Pancreas (tissue), 10 donors: ENCODE measurements around the gene SH3BGRL2. TPM values are rescaled to one million over a fixed set of nuclear protein-coding genes. Genes with fewer than 3 reads are reported as not detected.

ENCODE experiments used
- ATAC-seq, 4 donors: fragments of 200-7000 bp; cut with Tn5 transposase; one replicate each; pipeline versions ENCODE4 v1.8.0 to v1.9.1; 2020; ENCODE audit warnings: mild to moderate bottlenecking in 4 of 4, moderate library complexity in 4 of 4
- DNase-seq, 6 donors: peaks; one replicate each; pipeline ENCODE4 v3.0.0-alpha.2; 2020
- FAIRE-seq: peaks from 2 replicates; lab custom pipeline; 2012; peaks lifted over from hg19 to GRCh38; lab: Jason Lieb, UNC
- H3K27ac ChIP-seq, 4 donors: fragments of 200-600 bp; sonication (generic); 1 replicate in 3 of 4; 2 replicates in 1 of 4; pipeline versions ENCODE4 v1.5.0 to v1.8.0; 2020
- H3K27me3 ChIP-seq, 4 donors: fragments of 200-600 bp; one replicate each; pipeline ENCODE4 v1.8.0; 2021
- H3K36me3 ChIP-seq, 3 donors: fragments of 200-600 bp; sonication (generic) in 1 of 3; one replicate each; pipeline versions ENCODE4 v1.5.0 to v1.8.0; 2020 to 2021
- H3K4me1 ChIP-seq, 3 donors: fragments of 200-600 bp; one replicate each; pipeline ENCODE4 v1.8.0; 2021
- H3K4me3 ChIP-seq, 4 donors: fragments of 200-600 bp; sonication (generic) in 2 of 4; one replicate each; pipeline versions ENCODE4 v1.5.0 to v1.8.0; 2020 to 2021
- H3K9me3 ChIP-seq, 4 donors: fragments of 200-600 bp; one replicate each; pipeline ENCODE4 v1.8.0; 2021
- WGBS, 2 donors: extraction: QIAGEN DNeasy Blood & Tissue Kit; methylation state at CpG; one replicate each; pipeline ENCODE4 v1.1.7; 2013; 5-methylcytosine and 5-hydroxymethylcytosine counted together
- intact Hi-C, 3 donors: fragments of 100-400 bp; cut with DNase I; formaldehyde crosslinking; loops; one replicate each; pipeline versions ENCODE4 v1.11.1 to v1.14.2; 2022
- polyA plus RNA-seq, 2 donors: library from polyadenylated mRNA; stranded (reverse); fragments of 200-250 nt; gene quantifications; one replicate each; pipeline ENCODE4 v1.2.3, GENCODE V29; 2013
- total RNA-seq, 6 donors: library from RNA; stranded (reverse); fragmentation: NEBNext Ultra II Directional in 4 of 6; extraction: Animal tissue kit (Norgen Biotek cat#: 25700) in 4 of 6; gene quantifications; one replicate each; pipeline versions ENCODE4 v1.2.1 to v1.2.4, GENCODE V29; 2021 to 2023
- TF ChIP-seq, protein P1 (sequence below), 4 donors: fragments of 200-600 bp; sonication (generic) in 3 of 4; IDR thresholded peaks; one replicate each; pipeline versions ENCODE4 v1.5.0 to v1.8.0; 2021; ENCODE audit warnings: antibody characterized with exemption in 4 of 4
- donor health status: healthy with polysubstance abuse.
- donor health status: DM: no; HTN: no; CAD: no; lungs with moderate emphysema.
- donor health status: DM: no; HTN: no; CAD: no.
- donor health status: control.
- donor health status: control.
- donor health status: Bipolar disorder and iron deficiency.
- donor health status: DM: yes; HTN: yes; CAD: no.
- donor health status: DM: no; HTN: no; CAD: no.
- donor health status: DM: no; HTN: no; CAD: no.
- donor health status: DM: yes; HTN: yes; CAD: no.

SH3BGRL2 gene
- total and polyA plus RNA-seq, 8 donors, result 6.1 to 22.1 (median 11.8) TPM

DNA sequence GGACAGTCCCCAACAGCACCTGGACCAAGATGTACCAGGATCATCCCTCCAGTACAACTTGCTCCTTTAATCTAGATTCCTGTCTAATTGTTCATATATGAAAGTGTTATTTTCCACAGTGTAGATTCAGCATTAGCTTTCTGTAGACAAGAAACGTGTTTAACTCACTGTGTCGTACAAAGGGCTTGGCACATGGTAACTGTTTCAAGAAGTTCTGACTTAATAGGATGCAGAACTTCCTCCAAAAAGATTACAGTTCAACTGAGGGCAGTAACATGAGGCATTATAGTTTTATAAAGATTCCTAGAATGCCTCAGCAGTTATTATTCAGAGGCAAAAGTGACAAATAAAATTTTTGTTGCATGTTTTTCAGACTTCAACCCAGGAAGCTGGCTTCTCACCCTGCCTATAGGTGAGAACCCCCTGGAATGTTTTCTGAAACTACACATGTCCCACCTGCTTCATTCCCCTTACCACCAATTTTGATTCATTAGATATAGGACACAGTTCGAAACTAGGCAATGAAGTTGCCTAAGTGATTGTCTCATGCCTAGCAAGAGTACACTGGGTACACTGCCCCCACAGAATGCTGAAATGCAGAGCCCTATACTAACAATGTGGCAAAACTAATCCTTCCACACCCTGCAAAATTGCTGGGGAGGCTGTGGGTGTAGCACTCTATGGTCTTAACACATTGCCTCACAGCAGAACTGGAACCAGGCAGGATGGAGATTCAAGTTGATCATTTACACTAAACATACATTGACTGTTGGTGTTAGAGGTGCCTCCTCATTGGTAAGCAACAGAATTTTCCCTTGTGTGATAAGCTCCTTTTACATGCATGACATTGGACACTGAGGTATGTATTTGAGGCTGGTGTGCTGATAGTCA is 22.6 kb upstream of the SH3BGRL2 start:
- Histone ChIP-seq H3K4me1 (peaks cover 0 to 9% (median 0%) of the 10 kb centered on the region in 3 donors), H3K36me3 (no peaks in the 10 kb centered on the region), H3K9me3 (no peaks in the 10 kb centered on the region), H3K27ac (no peak overlapping the region), H3K4me3 (no peak overlapping the region), H3K27me3 (no peaks in the 10 kb centered on the region)
- ATAC-seq (peak in 1 of 4 donors; percentile 56), DNase-seq (no peak), FAIRE-seq (no peak)
- intact Hi-C loops, result no loop called here
- TF ChIP-seq, protein P1, sequence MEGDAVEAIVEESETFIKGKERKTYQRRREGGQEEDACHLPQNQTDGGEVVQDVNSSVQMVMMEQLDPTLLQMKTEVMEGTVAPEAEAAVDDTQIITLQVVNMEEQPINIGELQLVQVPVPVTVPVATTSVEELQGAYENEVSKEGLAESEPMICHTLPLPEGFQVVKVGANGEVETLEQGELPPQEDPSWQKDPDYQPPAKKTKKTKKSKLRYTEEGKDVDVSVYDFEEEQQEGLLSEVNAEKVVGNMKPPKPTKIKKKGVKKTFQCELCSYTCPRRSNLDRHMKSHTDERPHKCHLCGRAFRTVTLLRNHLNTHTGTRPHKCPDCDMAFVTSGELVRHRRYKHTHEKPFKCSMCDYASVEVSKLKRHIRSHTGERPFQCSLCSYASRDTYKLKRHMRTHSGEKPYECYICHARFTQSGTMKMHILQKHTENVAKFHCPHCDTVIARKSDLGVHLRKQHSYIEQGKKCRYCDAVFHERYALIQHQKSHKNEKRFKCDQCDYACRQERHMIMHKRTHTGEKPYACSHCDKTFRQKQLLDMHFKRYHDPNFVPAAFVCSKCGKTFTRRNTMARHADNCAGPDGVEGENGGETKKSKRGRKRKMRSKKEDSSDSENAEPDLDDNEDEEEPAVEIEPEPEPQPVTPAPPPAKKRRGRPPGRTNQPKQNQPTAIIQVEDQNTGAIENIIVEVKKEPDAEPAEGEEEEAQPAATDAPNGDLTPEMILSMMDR (IDR thresholded peaks at IDR 0.05), result no peak
- 79 to 85% methylated on average over 3 of the region's 3 CpGs for WGBS, 2 donors

DNA sequence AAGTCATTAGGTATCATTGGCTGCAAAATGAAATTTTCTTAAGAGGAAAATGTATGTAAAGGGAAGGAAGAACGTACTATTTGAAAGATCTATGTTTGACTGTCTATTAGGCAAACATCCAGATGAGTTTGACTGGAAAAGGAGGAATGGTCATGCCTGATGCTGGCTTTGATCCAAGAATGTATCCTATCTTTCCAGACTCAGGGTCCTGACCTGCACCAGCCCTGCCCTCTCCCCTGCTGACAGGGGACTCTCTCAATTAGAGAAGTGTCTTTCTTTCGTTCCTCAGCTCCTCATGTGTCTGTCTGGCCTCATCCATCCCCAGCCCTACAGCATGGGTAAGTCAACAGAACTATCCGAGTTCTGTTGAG is 21.9 kb upstream of the SH3BGRL2 start:
- FAIRE-seq (no peak), DNase-seq (no peak), ATAC-seq (no peak)
- Histone ChIP-seq H3K36me3 (no peaks in the 10 kb centered on the region), H3K27ac (no peak overlapping the region), H3K9me3 (no peaks in the 10 kb centered on the region), H3K27me3 (no peaks in the 10 kb centered on the region), H3K4me3 (no peak overlapping the region), H3K4me1 (peaks cover 0 to 9% (median 0%) of the 10 kb centered on the region in 3 donors)
- 76 to 82% methylated on average over 3 of the region's 3 CpGs for WGBS, 2 donors
- intact Hi-C loops, result no loop called here
- TF ChIP-seq, protein P1 (IDR thresholded peaks at IDR 0.05), result no peak

DNA sequence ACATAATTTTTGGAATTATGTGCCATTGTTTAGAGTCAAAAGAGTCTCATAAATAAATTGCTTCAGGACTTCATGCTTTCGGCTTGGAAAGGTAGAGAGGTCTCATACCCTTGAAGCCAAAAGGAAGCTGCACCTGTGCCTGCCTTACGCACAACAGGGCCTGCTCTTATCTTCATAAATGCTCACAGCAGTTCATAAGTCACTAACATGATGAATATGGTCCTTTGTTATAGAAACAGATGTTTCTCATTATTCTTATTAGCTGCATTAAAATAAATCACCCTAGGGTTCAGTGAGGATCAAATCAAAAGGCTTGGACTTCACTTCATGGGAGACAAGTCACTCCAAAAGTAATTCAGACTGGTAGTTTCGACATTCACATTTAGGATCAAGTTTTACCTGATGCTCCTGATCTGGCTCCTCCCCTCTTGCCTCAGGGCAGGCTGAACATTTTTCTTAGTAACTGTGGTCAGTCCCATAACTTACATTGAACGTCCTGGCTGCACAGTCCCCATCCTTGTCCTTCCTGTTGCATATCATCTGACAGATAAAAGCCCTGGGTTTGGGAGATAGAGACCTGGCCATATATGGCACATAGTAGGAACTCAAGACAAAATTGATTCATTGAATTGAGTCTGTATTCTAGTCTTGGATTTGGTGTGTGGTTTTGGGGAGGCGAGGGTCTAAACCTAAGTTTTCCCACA is 20.7 kb upstream of the SH3BGRL2 start:
- no peak overlapping the region for H3K27ac ChIP-seq
- no peak for FAIRE-seq
- 54 to 56% methylated on average over 5 of the region's 5 CpGs for WGBS, 2 donors
- H3K27me3 ChIP-seq, result no peaks in the 10 kb centered on the region
- TF ChIP-seq, protein P1 (IDR thresholded peaks at IDR 0.05), result no peak
- intact Hi-C loops, result no loop called here
- ATAC-seq, result no peak
- H3K4me1 ChIP-seq, result peaks cover 0 to 9% (median 0%) of the 10 kb centered on the region in 3 donors
- no peak for DNase-seq
- no peak overlapping the region for H3K4me3 ChIP-seq
- H3K36me3 ChIP-seq, result no peaks in the 10 kb centered on the region
- no peaks in the 10 kb centered on the region for H3K9me3 ChIP-seq

DNA sequence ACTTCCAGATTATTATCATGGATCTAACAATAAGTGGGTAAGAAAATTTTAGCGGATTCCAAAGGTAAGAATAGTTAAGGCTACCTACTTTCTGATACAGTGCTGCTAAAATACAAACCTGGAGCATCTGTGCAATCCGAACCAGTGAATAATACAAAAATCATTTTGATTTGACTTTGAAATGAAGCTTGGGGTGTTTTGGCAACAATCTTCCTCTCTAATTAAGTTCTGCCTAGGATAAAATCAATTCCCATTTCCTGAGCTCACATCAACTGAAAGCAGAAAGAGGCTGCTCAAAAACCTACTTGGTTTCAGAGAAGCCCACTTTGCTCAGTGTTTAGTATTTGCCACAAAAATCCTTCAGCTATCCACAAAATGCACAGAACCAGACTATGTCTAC is 18.7 kb upstream of the SH3BGRL2 start:
- Histone ChIP-seq H3K9me3 (no peaks in the 10 kb centered on the region), H3K27me3 (no peaks in the 10 kb centered on the region), H3K4me3 (no peak overlapping the region), H3K36me3 (no peaks in the 10 kb centered on the region), H3K4me1 (peaks cover 5 to 12% (median 8%) of the 10 kb centered on the region in 3 donors), H3K27ac (no peak overlapping the region)
- DNase-seq (no peak), ATAC-seq (no peak), FAIRE-seq (no peak)
- TF ChIP-seq, protein P1 (IDR thresholded peaks at IDR 0.05), result no peak
- 92% methylated on average over 2 of the region's 2 CpGs for WGBS, 2 donors
- intact Hi-C loops, result no loop called here
